Suppressor macrophage treated with lipopolysaccharide for 1 hour (primary cell): ENCODE data around the gene CDK13.

Source experiments
- DNase-seq, 3 donors: peaks; one replicate each; pipeline ENCODE4 v3.0.0-alpha.2; 2020 to 2022

CDK13 gene

GRCh38 chr7:40015790-40016296, 65.8 kb downstream of the CDK13 start:
- DNase-seq, result peak; percentile 4 to 28 (median 14)

GRCh38 chr7:40019558-40019957, 69.5 kb downstream of the CDK13 start:
- no peak for DNase-seq

- no peak for DNase-seq
These were observed 74.0 kb downstream of the CDK13 start for GRCh38 chr7:40024048-40024447.

- DNase-seq, result no peak
These were observed 74.8 kb downstream of the CDK13 start for GRCh38 chr7:40024841-40025240.

GRCh38 chr7:40027545-40027944, 77.5 kb downstream of the CDK13 start:
- no peak for DNase-seq

- no peak for DNase-seq
These were observed 83.8 kb downstream of the CDK13 start for GRCh38 chr7:40033826-40034225.

- DNase-seq, result no peak
These were observed 91.4 kb downstream of the CDK13 start for GRCh38 chr7:40041456-40041855.

- DNase-seq, result no peak
These were observed 93.1 kb downstream of the CDK13 start for GRCh38 chr7:40043164-40043563.

- DNase-seq, result no peak
These were observed 97.6 kb downstream of the CDK13 start for GRCh38 chr7:40047661-40048060.

- DNase-seq, result no peak
These were observed 107.2 kb downstream of the CDK13 start for GRCh38 chr7:40057292-40057691.

GRCh38 chr7:40058026-40058425, 108.0 kb downstream of the CDK13 start:
- DNase-seq, result no peak

GRCh38 chr7:40058636-40059035, 108.6 kb downstream of the CDK13 start:
- DNase-seq, result no peak

GRCh38 chr7:40059057-40059456, 109.0 kb downstream of the CDK13 start:
- no peak for DNase-seq

- no peak for DNase-seq
These were observed 122.2 kb downstream of the CDK13 start for GRCh38 chr7:40072268-40072667.

- no peak for DNase-seq
These were observed 123.2 kb downstream of the CDK13 start for GRCh38 chr7:40073239-40073638.

GRCh38 chr7:40077849-40078248, 127.8 kb downstream of the CDK13 start:
- peak; percentile 48 to 76 (median 73) for DNase-seq

- DNase-seq, result no peak
These were observed 142.1 kb downstream of the CDK13 start for GRCh38 chr7:40092182-40092581.

- no peak for DNase-seq
These were observed 143.7 kb downstream of the CDK13 start for GRCh38 chr7:40093631-40094350.

GRCh38 chr7:40095230-40095629, 145.2 kb downstream of the CDK13 start:
- no peak for DNase-seq

GRCh38 chr7:40095695-40096327, 145.8 kb downstream of the CDK13 start:
- DNase-seq, result no peak

GRCh38 chr7:40097728-40098127, 147.7 kb downstream of the CDK13 start:
- no peak for DNase-seq

- DNase-seq, result no peak
These were observed 148.8 kb downstream of the CDK13 start for GRCh38 chr7:40098810-40099209.

GRCh38 chr7:40099837-40100236, 149.8 kb downstream of the CDK13 start:
- no peak for DNase-seq

GRCh38 chr7:40101201-40101600, 151.1 kb downstream of the CDK13 start:
- DNase-seq, result no peak

GRCh38 chr7:40102897-40103296, 152.8 kb downstream of the CDK13 start:
- no peak for DNase-seq
